GM12878 (cell line): ENCODE data around the gene CREB5. TPM values are rescaled to one million over a fixed set of nuclear protein-coding genes. Genes with fewer than 3 reads are reported as not detected.

Experiments used
- ATAC-seq: fragments of 200-7000 bp; cut with Tn5 transposase; 3 replicates; pipeline ENCODE4 v1.9.1; 2020; ENCODE audit warnings: mild to moderate bottlenecking, moderate library complexity
- BruUV-seq: library from RNA; stranded (reverse); fragments of 400-500 nt; replicated peaks from 2 replicates; lab custom pipeline; 2021; lab: Mats Ljungman, UMichigan
- CTCF ChIA-PET: fragments of 300-600 bp; sonication (Branson Sonifier 250); formaldehyde crosslinking; extraction: SDS; loops from one replicate; lab custom pipeline; 2021; ENCODE audit warnings: inconsistent platforms; lab: Yijun Ruan, JAX
- POLR2A ChIA-PET: fragments of 350-600 bp; formaldehyde crosslinking; extraction: SDS; loops from one replicate; lab custom pipeline; 2021; ENCODE audit warnings: inconsistent platforms; lab: Charles Lee
- RAD21 ChIA-PET: fragments of 300-600 bp; sonication (Branson Sonifier 250); formaldehyde crosslinking; loops from one replicate; lab custom pipeline; 2023; ENCODE audit warnings: antibody characterized with exemption; ENCODE audit not compliant: unreplicated experiment; lab: Charles Lee
- SMC1A ChIA-PET: fragments of 300-600 bp; sonication (Branson Sonifier 250); formaldehyde crosslinking; loops from one replicate; lab custom pipeline; 2023; ENCODE audit not compliant: unreplicated experiment, uncharacterized antibody; lab: Charles Lee
- DNase-seq: peaks from one replicate; pipeline ENCODE4 v3.0.0-alpha.2; 2011; ENCODE audit warnings: low read depth, low spot score
- FAIRE-seq: peaks from 3 replicates; lab custom pipeline; 2011; peaks lifted over from hg19 to GRCh38; lab: Jason Lieb, UNC
- H2AFZ ChIP-seq: 2 replicates; pipeline ENCODE4 v1.6.0; 2011; ENCODE audit warnings: low read depth, low read length, control low read depth; ENCODE audit not compliant: control insufficient read depth
- H3K27ac ChIP-seq: 2 replicates; pipeline ENCODE4 v1.5.1; 2011; ENCODE audit warnings: control low read depth; ENCODE audit not compliant: control insufficient read depth, insufficient read depth
- H3K27me3 ChIP-seq, 2 experiments: replicated peaks in 1 of 2; 2 replicates each; pipeline versions ENCODE4 v1.6.0 to v1.6.1; 2011; ENCODE audit warnings: low read length in 1 of 2; ENCODE audit not compliant: control insufficient read depth in 2 of 2, insufficient read depth in 2 of 2
- H3K36me3 ChIP-seq, 2 experiments: 2 replicates each; pipeline ENCODE4 v1.5.1; 2011; ENCODE audit warnings: low read length in 1 of 2; ENCODE audit not compliant: control insufficient read depth in 2 of 2, insufficient read depth in 2 of 2
- H3K4me1 ChIP-seq: 2 replicates; pipeline ENCODE4 v1.6.1; 2011; ENCODE audit warnings: mild to moderate bottlenecking, low read length, moderate library complexity, mixed read lengths; ENCODE audit not compliant: control insufficient read depth, insufficient read depth
- H3K4me2 ChIP-seq: 2 replicates; pipeline ENCODE4 v1.6.0; 2011; ENCODE audit warnings: control low read depth; ENCODE audit not compliant: control insufficient read depth, insufficient read depth
- H3K4me3 ChIP-seq: fragments of 200-600 bp; sonication (generic); 2 replicates; pipeline ENCODE4 v1.5.1; 2016
- H3K79me2 ChIP-seq: 2 replicates; pipeline ENCODE4 v1.6.0; 2011; ENCODE audit warnings: low read length; ENCODE audit not compliant: control insufficient read depth, insufficient read depth
- H3K9ac ChIP-seq: 2 replicates; pipeline ENCODE4 v1.8.0; 2011; ENCODE audit warnings: low read length, control low read depth, mixed read lengths; ENCODE audit not compliant: control insufficient read depth, insufficient read depth
- H3K9me3 ChIP-seq: replicated peaks from 3 replicates; pipeline ENCODE4 v1.5.1; 2011; ENCODE audit warnings: mild to moderate bottlenecking, low read length; ENCODE audit not compliant: control insufficient read depth, insufficient read depth
- H4K20me1 ChIP-seq: 2 replicates; pipeline ENCODE4 v1.6.0; 2011; ENCODE audit not compliant: control insufficient read depth, insufficient read depth
- BACH1 ChIP-seq: fragments of 450-650 bp; IDR thresholded peaks from 2 replicates; pipeline ENCODE4 v1.6.1; 2017; ENCODE audit warnings: mild to moderate bottlenecking, borderline replicate concordance
- BCL11A ChIP-seq: IDR thresholded peaks from 2 replicates; pipeline ENCODE4 v1.6.1; 2011; ENCODE audit warnings: low read depth, low read length
- BRCA1 ChIP-seq: IDR thresholded peaks from 2 replicates; pipeline ENCODE4 v1.6.1; 2011; ENCODE audit warnings: low read depth, low read length, improper control_type of control experiment
- EP300 ChIP-seq, 2 experiments: fragments of 150-350 bp in 1 of 2; IDR thresholded peaks; 2 replicates each; pipeline ENCODE4 v1.6.1; 2011 to 2012; ENCODE audit warnings: low read depth in 2 of 2, low read length in 2 of 2, borderline replicate concordance in 1 of 2, improper control_type of control experiment in 1 of 2, inconsistent platforms in 1 of 2; ENCODE audit not compliant: control insufficient read depth in 1 of 2
- HDAC2 ChIP-seq: fragments of 200-600 bp; sonication (generic); IDR thresholded peaks from 2 replicates; pipeline ENCODE4 v1.6.1; 2017
- HDAC6 ChIP-seq: fragments of 200-600 bp; sonication (generic); IDR thresholded peaks from one replicate; pipeline ENCODE4 v1.8.0; 2017; ENCODE audit warnings: antibody characterized with exemption; ENCODE audit not compliant: unreplicated experiment
- MTA2 ChIP-seq: fragments of 450-650 bp; IDR thresholded peaks from 2 replicates; pipeline ENCODE4 v1.6.1; 2016; ENCODE audit warnings: low read depth, mild to moderate bottlenecking, moderate library complexity
- NR2F1 ChIP-seq: fragments of 450-650 bp; conservative IDR thresholded peaks from 2 replicates; pipeline ENCODE4 v1.6.1; 2017; ENCODE audit warnings: mild to moderate bottlenecking
- PAX8 ChIP-seq: fragments of 450-650 bp; IDR thresholded peaks from 2 replicates; pipeline ENCODE4 v1.6.1; 2017; ENCODE audit warnings: mild to moderate bottlenecking, moderate library complexity
- TAF1 ChIP-seq: IDR thresholded peaks from 2 replicates; pipeline ENCODE4 v1.6.1; 2011; ENCODE audit warnings: mild to moderate bottlenecking, low read depth, low read length, borderline replicate concordance
- TCF12 ChIP-seq: IDR thresholded peaks from 2 replicates; pipeline ENCODE4 v1.6.1; 2011; ENCODE audit warnings: low read depth, mild to moderate bottlenecking, low read length
- ZNF207 ChIP-seq: fragments of 450-650 bp; IDR thresholded peaks from 2 replicates; pipeline ENCODE4 v1.6.1; 2014; ENCODE audit warnings: antibody characterized with exemption, mild to moderate bottlenecking, borderline replicate concordance
- ZNF274 ChIP-seq: IDR thresholded peaks from one replicate; pipeline ENCODE4 v1.8.0; 2011; ENCODE audit not compliant: insufficient read length, insufficient read depth
- WGBS: methylation state at CpG from one replicate; pipeline ENCODE4 v1.1.6; 2016; ENCODE audit warnings: low lambda C conversion rate; ENCODE audit not compliant: insufficient replicate concordance, insufficient coverage; ENCODE audit errors: missing lambda C conversion rate; 5-methylcytosine and 5-hydroxymethylcytosine counted together
- in situ Hi-C: fragments of 300-500 bp; cut with MboI; formaldehyde crosslinking; loops from 9 replicates; pipeline ENCODE4 v1.14.3; 2018; ENCODE audit warnings: mixed read lengths
- intact Hi-C: fragments of 100-400 bp; cut with micrococcal nuclease; formaldehyde crosslinking; loops from one replicate; pipeline ENCODE4 v1.14.2; 2022; ENCODE audit not compliant: unreplicated experiment
- polyA plus RNA-seq, 11 experiments: library from polyadenylated mRNA; depleted of rRNA in 4 of 11; unstranded in 6 of 11; stranded (reverse) in 5 of 11; fragments of >200 nt; fragmentation: Nextera tagmentation in 4 of 11; fragmentation: Illumina TruSeq in 1 of 11; extraction: Ambion mirVana in 4 of 11; extraction: Trizol in 1 of 11; gene quantifications; 1 replicate in 1 of 11; 2 replicates in 10 of 11; pipeline versions ENCODE4 v1.2.1 to v1.2.3, GENCODE V29; 2011 to 2016; ENCODE audit warnings: inconsistent platforms in 2 of 11, missing spikeins in 2 of 11, low read depth in 1 of 11
- total RNA-seq, 4 experiments: library from RNA; depleted of rRNA in 3 of 4; stranded (reverse); fragments of >200 nt in 3 of 4; fragmentation: Illumina TruSeq in 1 of 4; extraction: Trizol in 1 of 4; gene quantifications; 2 replicates each; pipeline versions ENCODE4 v1.2.1 to v1.2.3, GENCODE V29; 2013 to 2021
- TF ChIP-seq, protein P1 (sequence below): fragments of 450-650 bp; IDR thresholded peaks from 2 replicates; pipeline ENCODE4 v1.6.1; 2014; ENCODE audit warnings: mild to moderate bottlenecking
- TF ChIP-seq, protein P2 (sequence below): fragments of 450-650 bp; IDR thresholded peaks from 2 replicates; pipeline ENCODE4 v1.6.1; 2016; ENCODE audit warnings: mild to moderate bottlenecking, moderate library complexity, borderline replicate concordance
- TF ChIP-seq, protein P3 (sequence below): IDR thresholded peaks from 2 replicates; pipeline ENCODE4 v1.6.1; 2011; ENCODE audit warnings: low read depth, mild to moderate bottlenecking, low read length, moderate library complexity, borderline replicate concordance; ENCODE audit errors: extremely low read depth

Gene CREB5
- total and polyA plus RNA-seq, 10 of the 15 experiments (the other 5 are each of a cell fraction or from before 2014, with no cell fraction given): 12.9 to 74.1 (median 53.0) TPM

DNA sequence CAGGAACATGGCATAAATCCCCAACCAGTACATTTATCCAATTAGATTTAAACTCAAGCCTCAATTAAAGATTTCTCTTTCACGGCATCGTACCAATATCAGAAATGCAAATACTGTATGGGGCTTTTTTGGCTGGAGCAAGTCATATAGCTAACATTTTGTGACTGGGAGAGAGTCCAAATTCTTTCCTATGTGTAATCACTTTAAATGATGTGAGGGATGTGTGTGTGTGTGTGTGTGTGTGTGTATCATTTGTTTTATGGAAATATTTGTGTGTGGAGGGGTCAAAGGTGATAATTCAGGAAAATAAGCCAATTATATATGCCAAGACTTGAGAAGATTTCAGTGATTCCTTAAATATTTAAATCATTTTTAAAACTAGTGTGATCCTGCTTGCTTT is 349.2 kb downstream of the CREB5 start:
- intact Hi-C loops (no loop called here), in situ Hi-C loops (no loop called here)
- RAD21 ChIA-PET: no interaction called here
- no TSS peak for BruUV-seq
- ATAC-seq (no peak), DNase-seq (no peak), FAIRE-seq (no peak)
- no peaks in the 10 kb centered on the region for H3K9me3 ChIP-seq
- no peak overlapping the region for H3K4me3 ChIP-seq
- no peaks in the 10 kb centered on the region for H3K4me1 ChIP-seq
- TF ChIP-seq, protein P1, sequence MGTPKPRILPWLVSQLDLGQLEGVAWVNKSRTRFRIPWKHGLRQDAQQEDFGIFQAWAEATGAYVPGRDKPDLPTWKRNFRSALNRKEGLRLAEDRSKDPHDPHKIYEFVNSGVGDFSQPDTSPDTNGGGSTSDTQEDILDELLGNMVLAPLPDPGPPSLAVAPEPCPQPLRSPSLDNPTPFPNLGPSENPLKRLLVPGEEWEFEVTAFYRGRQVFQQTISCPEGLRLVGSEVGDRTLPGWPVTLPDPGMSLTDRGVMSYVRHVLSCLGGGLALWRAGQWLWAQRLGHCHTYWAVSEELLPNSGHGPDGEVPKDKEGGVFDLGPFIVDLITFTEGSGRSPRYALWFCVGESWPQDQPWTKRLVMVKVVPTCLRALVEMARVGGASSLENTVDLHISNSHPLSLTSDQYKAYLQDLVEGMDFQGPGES: no peak
- TF ChIP-seq BCL11A: no peak
- TF ChIP-seq TAF1: no peak
- TF ChIP-seq, protein P2, sequence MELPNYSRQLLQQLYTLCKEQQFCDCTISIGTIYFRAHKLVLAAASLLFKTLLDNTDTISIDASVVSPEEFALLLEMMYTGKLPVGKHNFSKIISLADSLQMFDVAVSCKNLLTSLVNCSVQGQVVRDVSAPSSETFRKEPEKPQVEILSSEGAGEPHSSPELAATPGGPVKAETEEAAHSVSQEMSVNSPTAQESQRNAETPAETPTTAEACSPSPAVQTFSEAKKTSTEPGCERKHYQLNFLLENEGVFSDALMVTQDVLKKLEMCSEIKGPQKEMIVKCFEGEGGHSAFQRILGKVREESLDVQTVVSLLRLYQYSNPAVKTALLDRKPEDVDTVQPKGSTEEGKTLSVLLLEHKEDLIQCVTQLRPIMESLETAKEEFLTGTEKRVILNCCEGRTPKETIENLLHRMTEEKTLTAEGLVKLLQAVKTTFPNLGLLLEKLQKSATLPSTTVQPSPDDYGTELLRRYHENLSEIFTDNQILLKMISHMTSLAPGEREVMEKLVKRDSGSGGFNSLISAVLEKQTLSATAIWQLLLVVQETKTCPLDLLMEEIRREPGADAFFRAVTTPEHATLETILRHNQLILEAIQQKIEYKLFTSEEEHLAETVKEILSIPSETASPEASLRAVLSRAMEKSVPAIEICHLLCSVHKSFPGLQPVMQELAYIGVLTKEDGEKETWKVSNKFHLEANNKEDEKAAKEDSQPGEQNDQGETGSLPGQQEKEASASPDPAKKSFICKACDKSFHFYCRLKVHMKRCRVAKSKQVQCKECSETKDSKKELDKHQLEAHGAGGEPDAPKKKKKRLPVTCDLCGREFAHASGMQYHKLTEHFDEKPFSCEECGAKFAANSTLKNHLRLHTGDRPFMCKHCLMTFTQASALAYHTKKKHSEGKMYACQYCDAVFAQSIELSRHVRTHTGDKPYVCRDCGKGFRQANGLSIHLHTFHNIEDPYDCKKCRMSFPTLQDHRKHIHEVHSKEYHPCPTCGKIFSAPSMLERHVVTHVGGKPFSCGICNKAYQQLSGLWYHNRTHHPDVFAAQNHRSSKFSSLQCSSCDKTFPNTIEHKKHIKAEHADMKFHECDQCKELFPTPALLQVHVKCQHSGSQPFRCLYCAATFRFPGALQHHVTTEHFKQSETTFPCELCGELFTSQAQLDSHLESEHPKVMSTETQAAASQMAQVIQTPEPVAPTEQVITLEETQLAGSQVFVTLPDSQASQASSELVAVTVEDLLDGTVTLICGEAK: no peak
- no peak for TF ChIP-seq ZNF207
- no peak for TF ChIP-seq MTA2
- TF ChIP-seq, protein P3, sequence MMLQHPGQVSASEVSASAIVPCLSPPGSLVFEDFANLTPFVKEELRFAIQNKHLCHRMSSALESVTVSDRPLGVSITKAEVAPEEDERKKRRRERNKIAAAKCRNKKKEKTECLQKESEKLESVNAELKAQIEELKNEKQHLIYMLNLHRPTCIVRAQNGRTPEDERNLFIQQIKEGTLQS: no peak
- TF ChIP-seq NR2F1: no peak
- TF ChIP-seq BRCA1: no peak
- TF ChIP-seq BACH1: no peak
- no peak for TF ChIP-seq HDAC6
- TF ChIP-seq PAX8: no peak
- no peak for TF ChIP-seq ZNF274
- TF ChIP-seq EP300 (IDR thresholded peaks at IDR 0.05; ENCODE audit: borderline replicate concordance in 1 of 2, control insufficient read depth in 1 of 2, low read depth in 2 of 2, low read length in 2 of 2): no peak
- TF ChIP-seq TCF12: no peak
- no peak for TF ChIP-seq HDAC2
- no peak overlapping the region for H2AFZ ChIP-seq
- peaks cover 0 to 4% of the 10 kb centered on the region in 2 experiments; a peak in 2 of 4 replicates for H3K36me3 ChIP-seq
- no peak overlapping the region for H3K9ac ChIP-seq
- POLR2A ChIA-PET: interaction anchor here (1.6 kb wide), 1 partner anchor 78 kb away, joined by 3 read pairs; no protein-coding TSS in a partner anchor
- CTCF ChIA-PET: interaction anchor here (1.6 kb wide), 1 partner anchor 12 kb away, joined by 3 read pairs; no protein-coding TSS in a partner anchor
- no peaks in the 10 kb centered on the region for H4K20me1 ChIP-seq
- H3K27ac ChIP-seq: no peak overlapping the region
- H3K79me2 ChIP-seq: no peaks in the 10 kb centered on the region
- no peak overlapping the region for H3K4me2 ChIP-seq
- SMC1A ChIA-PET: interaction anchor here (1.3 kb wide), 1 partner anchor 28 kb away, joined by 3 read pairs; no protein-coding TSS in a partner anchor
- H3K27me3 ChIP-seq: no peaks in the 10 kb centered on the region
- WGBS: 91% methylated on average over 2 of the region's 2 CpGs
